Prostate gland (tissue), 2 donors: Measurements from ENCODE around the gene TRMT1. TPM values are rescaled to one million over a fixed set of nuclear protein-coding genes. Genes with fewer than 3 reads are reported as not detected.

Experiments used
- DNase-seq: peaks from one replicate; pipeline ENCODE4 v3.0.0-alpha.2; 2019; ENCODE audit warnings: low spot score
- H3K27ac ChIP-seq, 2 donors: fragments of 200-600 bp; sonication (generic); 2 replicates each; pipeline ENCODE4 v1.5.1; 2017 to 2019
- H3K27me3 ChIP-seq: fragments of 200-600 bp; sonication (generic); replicated peaks from 2 replicates; pipeline ENCODE4 v1.5.1; 2019; ENCODE audit not compliant: insufficient read depth
- H3K36me3 ChIP-seq, 2 donors: fragments of 200-600 bp; sonication (generic); 1 replicate in 1 of 2; 2 replicates in 1 of 2; pipeline versions ENCODE4 v1.5.1 to v1.8.1; 2017 to 2019
- H3K4me1 ChIP-seq: fragments of 200-600 bp; sonication (generic); replicated peaks from 2 replicates; pipeline ENCODE4 v1.5.1; 2019
- H3K4me3 ChIP-seq, 2 donors: fragments of 200-600 bp; sonication (generic); 2 replicates each; pipeline ENCODE4 v1.5.1; 2017 to 2019
- H3K9me3 ChIP-seq: fragments of 200-600 bp; sonication (generic); 2 replicates; pipeline ENCODE4 v1.5.1; 2017
- POLR2A ChIP-seq: fragments of 450-650 bp; IDR thresholded peaks from one replicate; pipeline ENCODE4 v1.6.1; 2016; ENCODE audit warnings: antibody characterized with exemption, mild to moderate bottlenecking
- POLR2AphosphoS5 ChIP-seq: sonication (generic); formaldehyde crosslinking; IDR thresholded peaks from one replicate; pipeline ENCODE4 v1.6.1; 2017; ENCODE audit warnings: antibody characterized with exemption
- WGBS: methylation state at CpG from one replicate; pipeline ENCODE4 v1.1.5; 2018; 5-methylcytosine and 5-hydroxymethylcytosine counted together
- intact Hi-C: fragments of 100-400 bp; cut with DNase I; formaldehyde crosslinking; loops from one replicate; pipeline ENCODE4 v1.14.2; 2022
- total RNA-seq, 2 donors: library from RNA; depleted of rRNA; stranded (reverse); fragments of >200 nt; gene quantifications; one replicate each; pipeline ENCODE4 v1.1.0, GENCODE V29; 2016
- TF ChIP-seq, protein P1 (sequence below), 4 experiments: fragments of 200-600 bp in 2 of 4; fragments of 450-650 bp in 2 of 4; sonication (generic) in 2 of 4; IDR thresholded peaks; 1 replicate in 3 of 4; 2 replicates in 1 of 4; pipeline ENCODE4 v1.5.1; 2016 to 2019; ENCODE audit warnings: antibody characterized with exemption in 4 of 4, mild to moderate bottlenecking in 2 of 4, moderate library complexity in 2 of 4

Gene TRMT1
- total RNA-seq, 2 donors from 2014 or later, result 23.3 to 55.4 TPM

DNA sequence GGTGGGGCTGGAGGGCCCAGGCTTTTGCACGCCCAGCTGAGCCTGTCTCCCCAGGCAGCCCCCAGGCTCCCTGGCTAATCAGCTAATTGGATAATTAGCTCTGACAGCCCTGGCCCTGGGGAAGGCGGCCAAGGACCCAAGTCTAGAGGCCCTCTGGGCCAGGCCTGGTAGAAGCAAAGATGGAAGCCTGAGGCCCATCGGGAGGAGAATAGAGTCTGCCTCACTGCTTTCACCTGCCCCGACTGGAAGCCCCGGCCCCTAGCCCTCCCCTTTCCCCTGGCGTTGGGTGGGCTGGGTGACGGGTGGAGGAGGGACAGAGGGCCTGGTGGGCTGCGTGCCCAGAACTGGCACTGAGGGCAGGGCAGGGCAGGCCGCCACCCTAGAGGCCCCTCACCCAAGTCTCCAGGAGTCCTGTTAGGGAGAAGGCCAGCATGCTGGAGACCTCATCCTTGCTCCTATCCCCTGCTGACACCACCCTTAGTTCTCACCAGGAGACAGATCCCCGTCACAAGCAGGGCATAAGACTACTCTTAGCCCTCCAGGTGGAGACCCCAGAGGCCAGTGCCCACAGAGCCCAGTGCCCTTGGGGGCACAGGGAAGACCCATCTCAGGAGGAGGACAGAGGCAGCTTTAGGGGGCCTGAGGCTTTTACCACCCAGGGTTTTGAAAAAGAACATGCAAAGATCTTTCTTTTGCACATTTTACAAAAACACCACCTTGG, 25.9 kb downstream of the TRMT1 start:
- intact Hi-C loops, result no loop called here
- Histone ChIP-seq H3K27ac (peak overlapping the region; percentile 65 to 79), H3K9me3 (no peaks in the 10 kb centered on the region), H3K4me1 (peaks cover 5% of the 10 kb centered on the region), H3K27me3 (no peaks in the 10 kb centered on the region), H3K36me3 (peaks cover 5 to 13% of the 10 kb centered on the region in 2 donors), H3K4me3 (no peak overlapping the region)
- 43% methylated on average over 9 of the region's 10 CpGs for WGBS
- TF ChIP-seq, protein P1, sequence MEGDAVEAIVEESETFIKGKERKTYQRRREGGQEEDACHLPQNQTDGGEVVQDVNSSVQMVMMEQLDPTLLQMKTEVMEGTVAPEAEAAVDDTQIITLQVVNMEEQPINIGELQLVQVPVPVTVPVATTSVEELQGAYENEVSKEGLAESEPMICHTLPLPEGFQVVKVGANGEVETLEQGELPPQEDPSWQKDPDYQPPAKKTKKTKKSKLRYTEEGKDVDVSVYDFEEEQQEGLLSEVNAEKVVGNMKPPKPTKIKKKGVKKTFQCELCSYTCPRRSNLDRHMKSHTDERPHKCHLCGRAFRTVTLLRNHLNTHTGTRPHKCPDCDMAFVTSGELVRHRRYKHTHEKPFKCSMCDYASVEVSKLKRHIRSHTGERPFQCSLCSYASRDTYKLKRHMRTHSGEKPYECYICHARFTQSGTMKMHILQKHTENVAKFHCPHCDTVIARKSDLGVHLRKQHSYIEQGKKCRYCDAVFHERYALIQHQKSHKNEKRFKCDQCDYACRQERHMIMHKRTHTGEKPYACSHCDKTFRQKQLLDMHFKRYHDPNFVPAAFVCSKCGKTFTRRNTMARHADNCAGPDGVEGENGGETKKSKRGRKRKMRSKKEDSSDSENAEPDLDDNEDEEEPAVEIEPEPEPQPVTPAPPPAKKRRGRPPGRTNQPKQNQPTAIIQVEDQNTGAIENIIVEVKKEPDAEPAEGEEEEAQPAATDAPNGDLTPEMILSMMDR (IDR thresholded peaks at IDR 0.05), result no peak
- TF ChIP-seq POLR2AphosphoS5, result no peak
- no peak for TF ChIP-seq POLR2A
- no peak for DNase-seq

DNA sequence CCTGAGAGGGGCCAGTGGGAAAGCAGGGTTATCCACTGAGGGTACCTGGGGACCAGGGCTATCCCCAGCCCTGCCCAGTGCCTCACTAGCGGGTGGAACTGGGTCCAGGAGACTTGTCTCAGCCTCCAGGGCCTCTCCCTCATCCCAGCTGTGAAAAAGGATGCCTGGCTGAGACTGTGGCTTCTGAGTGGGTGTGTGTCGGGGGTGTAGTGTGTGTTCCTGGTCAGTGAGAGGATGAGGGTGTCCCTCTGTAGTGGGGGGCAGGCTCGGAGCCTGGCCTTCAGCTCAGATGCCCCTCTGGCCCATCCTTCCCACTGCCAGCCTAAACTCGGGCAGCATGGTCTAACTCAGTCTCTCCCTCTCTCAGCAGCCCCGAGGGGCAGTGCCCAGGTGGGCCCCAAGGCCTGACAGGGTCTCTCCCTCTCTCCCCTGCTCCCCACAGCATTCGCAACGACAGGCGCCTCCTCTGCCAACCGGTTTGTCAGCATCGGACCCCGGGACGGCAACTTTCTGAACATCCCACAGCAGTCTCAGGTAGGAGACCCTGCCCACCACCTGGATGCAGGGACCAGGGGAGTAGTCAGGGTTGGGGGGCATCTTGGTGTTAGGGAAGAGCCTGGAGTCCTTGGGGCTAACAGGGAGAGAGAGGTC, 26.6 kb downstream of the TRMT1 start:
- WGBS, result 45% methylated on average over 12 of the region's 12 CpGs
- no peak for DNase-seq
- Histone ChIP-seq H3K4me1 (peaks cover 5% of the 10 kb centered on the region), H3K27me3 (no peaks in the 10 kb centered on the region), H3K36me3 (peaks cover under 1 to 7% of the 10 kb centered on the region in 2 donors), H3K9me3 (no peaks in the 10 kb centered on the region), H3K4me3 (no peak overlapping the region), H3K27ac (peak overlapping the region; percentile 65 to 79)
- intact Hi-C loops, result no loop called here
- TF ChIP-seq POLR2A (no peak), POLR2AphosphoS5 (no peak)
- TF ChIP-seq, protein P1 (IDR thresholded peaks at IDR 0.05), result no peak

GRCh38 chr19:13089139-13089856, 27.2 kb downstream of the TRMT1 start:
- TF ChIP-seq, protein P1 (IDR thresholded peaks at IDR 0.05), result peak in 1 of 4 experiments; percentile 10
- TF ChIP-seq POLR2A, result no peak
- no peak for TF ChIP-seq POLR2AphosphoS5
- no peak overlapping the region for H3K4me3 ChIP-seq
- H3K27ac ChIP-seq, result peak overlapping the region; percentile 65 to 79
- DNase-seq, result no peak
- peaks cover 0 to under 1% of the 10 kb centered on the region in 2 donors for H3K36me3 ChIP-seq
- H3K4me1 ChIP-seq, result peaks cover 5% of the 10 kb centered on the region
- no peaks in the 10 kb centered on the region for H3K9me3 ChIP-seq
- intact Hi-C loops, result no loop called here
- no peaks in the 10 kb centered on the region for H3K27me3 ChIP-seq
- WGBS, result 80% methylated on average over 5 of the region's 5 CpGs

DNA sequence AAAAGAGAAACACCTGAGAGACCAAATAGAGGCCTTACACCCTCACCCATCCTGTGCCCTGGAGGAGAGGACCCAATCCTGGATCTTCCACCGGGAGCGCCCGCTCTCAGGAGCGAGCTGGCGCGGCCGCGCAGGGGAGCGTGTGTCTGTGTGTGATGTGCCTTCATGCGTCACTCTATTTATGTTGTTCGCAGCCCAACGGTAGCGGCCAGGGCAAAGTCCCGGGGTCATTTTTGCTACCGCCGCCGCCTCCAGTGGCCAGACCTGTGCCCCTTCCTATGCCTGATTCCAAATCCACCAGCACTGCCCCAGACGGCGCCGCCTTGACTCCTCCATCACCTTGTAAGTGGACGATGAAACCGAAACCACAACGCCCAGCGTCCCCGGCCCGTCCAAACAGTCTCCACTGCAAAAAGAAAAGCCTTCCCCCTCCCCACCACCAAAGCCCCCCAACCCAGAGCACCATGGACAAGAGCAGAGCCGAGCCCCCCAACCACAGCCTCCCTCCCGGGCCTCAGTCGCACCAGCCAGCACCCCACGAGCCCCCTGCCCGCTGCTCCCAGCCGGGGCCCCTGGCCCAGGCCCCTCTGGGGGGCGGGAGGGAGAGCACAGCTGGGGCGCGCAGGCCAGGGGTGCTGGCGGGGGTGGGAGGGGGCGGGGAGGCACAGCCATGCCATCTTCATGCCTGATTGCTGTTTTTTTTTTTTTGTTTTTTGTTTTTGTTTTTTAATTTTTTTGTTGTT, 28.6 kb downstream of the TRMT1 start:
- Histone ChIP-seq H3K9me3 (no peaks in the 10 kb centered on the region), H3K4me1 (peaks cover 5% of the 10 kb centered on the region), H3K27me3 (no peaks in the 10 kb centered on the region), H3K27ac (peak overlapping the region; percentile 65 to 79), H3K36me3 (peaks cover 0 to 1% of the 10 kb centered on the region in 2 donors), H3K4me3 (no peak overlapping the region)
- TF ChIP-seq, protein P1 (IDR thresholded peaks at IDR 0.05), result no peak
- TF ChIP-seq POLR2AphosphoS5, result no peak
- no peak for TF ChIP-seq POLR2A
- intact Hi-C loops, result no loop called here
- 70% methylated on average over 37 of the region's 37 CpGs for WGBS
- DNase-seq, result no peak
